ENCODE measurements around the gene HAS3. TPM values are rescaled to one million over a fixed set of nuclear protein-coding genes. Genes with fewer than 3 reads are reported as not detected.
"Not testable (repeated sequence)": the region's sequence is repeated elsewhere in the genome, so short reads cannot be mapped to it uniquely, and the experiment has no call there.

The HAS3 gene
- total RNA-seq, 3 donors from 2014 or later, result 0.96 to 10.5 (median 2.5) TPM

GRCh38 chr16:69116906-69117305 lies 11.5 kb downstream of the HAS3 start:
- TF ChIP-seq POLR2AphosphoS5 (IDR thresholded peaks at IDR 0.05) (no peak), POLR2A (IDR thresholded peaks at IDR 0.05) (no peak), CTCF (IDR thresholded peaks at IDR 0.05) (no peak)
- H3K27ac ChIP-seq, result no peak overlapping the region
- no peak overlapping the region for H3K4me3 ChIP-seq
- no peaks in the 10 kb centered on the region for H3K27me3 ChIP-seq
- H3K36me3 ChIP-seq, result no peaks in the 10 kb centered on the region
- no peaks in the 10 kb centered on the region for H3K9me3 ChIP-seq
- intact Hi-C loops (cut with DNase I; ENCODE audit: low total_unique reads), result no loop called here
- H3K4me1 ChIP-seq, result peaks cover 0 to 5% of the 10 kb centered on the region in 2 donors
- DNase-seq (ENCODE audit: low spot score in 2 of 2), result no peak

GRCh38 chr16:69118468-69118867 lies 13.0 kb downstream of the HAS3 start:
- no peak for DNase-seq (ENCODE audit: low spot score in 2 of 2)
- H3K36me3 ChIP-seq, result no peaks in the 10 kb centered on the region
- intact Hi-C loops (cut with DNase I; ENCODE audit: low total_unique reads), result no loop called here
- TF ChIP-seq POLR2A (IDR thresholded peaks at IDR 0.05) (no peak), CTCF (IDR thresholded peaks at IDR 0.05) (no peak)
- H3K4me3 ChIP-seq, result no peak overlapping the region
- H3K27me3 ChIP-seq, result no peaks in the 10 kb centered on the region
- H3K4me1 ChIP-seq, result no peaks in the 10 kb centered on the region
- H3K27ac ChIP-seq, result no peak overlapping the region
- H3K9me3 ChIP-seq, result no peaks in the 10 kb centered on the region

GRCh38 chr16:69118994-69119393 lies 13.5 kb downstream of the HAS3 start:
- no peak for DNase-seq (ENCODE audit: low spot score in 2 of 2)
- H3K4me3 ChIP-seq, result no peak overlapping the region
- no peaks in the 10 kb centered on the region for H3K4me1 ChIP-seq
- H3K27ac ChIP-seq, result no peak overlapping the region
- H3K9me3 ChIP-seq, result no peaks in the 10 kb centered on the region
- no peaks in the 10 kb centered on the region for H3K36me3 ChIP-seq
- intact Hi-C loops (cut with DNase I; ENCODE audit: low total_unique reads), result no loop called here
- no peaks in the 10 kb centered on the region for H3K27me3 ChIP-seq
- TF ChIP-seq CTCF (IDR thresholded peaks at IDR 0.05) (no peak), POLR2AphosphoS5 (IDR thresholded peaks at IDR 0.05) (no peak), POLR2A (IDR thresholded peaks at IDR 0.05) (no peak)

DNA sequence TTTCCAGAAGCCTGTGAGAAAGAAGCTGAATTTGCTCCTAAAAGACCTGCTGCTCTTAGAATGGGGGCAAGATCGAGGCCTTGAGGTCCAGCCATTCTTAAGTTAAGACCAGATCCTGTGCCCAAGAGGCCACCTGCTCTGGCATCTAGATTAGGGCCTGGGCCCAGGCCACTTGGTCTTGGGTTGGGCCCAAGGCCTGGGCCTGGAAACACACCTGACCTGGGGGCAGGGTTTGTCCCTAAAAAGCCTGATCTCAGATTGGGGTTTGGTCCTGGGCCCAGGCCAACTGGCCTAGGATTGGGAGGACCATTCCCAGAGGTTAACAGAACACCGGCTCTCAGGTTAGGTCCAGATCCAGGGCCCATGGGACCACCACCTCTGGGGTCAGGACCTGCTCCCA lies 14.1 kb downstream of the HAS3 start:
- TF ChIP-seq POLR2AphosphoS5 (IDR thresholded peaks at IDR 0.05), result no peak
- Histone ChIP-seq H3K9me3 (no peaks in the 10 kb centered on the region), H3K4me3 (no peak overlapping the region), H3K27ac (no peak overlapping the region), H3K36me3 (no peaks in the 10 kb centered on the region), H3K27me3 (no peaks in the 10 kb centered on the region), H3K4me1 (no peaks in the 10 kb centered on the region)
- no peak for DNase-seq (ENCODE audit: low spot score in 2 of 2)
- intact Hi-C loops (cut with DNase I; ENCODE audit: low total_unique reads), result no loop called here

DNA sequence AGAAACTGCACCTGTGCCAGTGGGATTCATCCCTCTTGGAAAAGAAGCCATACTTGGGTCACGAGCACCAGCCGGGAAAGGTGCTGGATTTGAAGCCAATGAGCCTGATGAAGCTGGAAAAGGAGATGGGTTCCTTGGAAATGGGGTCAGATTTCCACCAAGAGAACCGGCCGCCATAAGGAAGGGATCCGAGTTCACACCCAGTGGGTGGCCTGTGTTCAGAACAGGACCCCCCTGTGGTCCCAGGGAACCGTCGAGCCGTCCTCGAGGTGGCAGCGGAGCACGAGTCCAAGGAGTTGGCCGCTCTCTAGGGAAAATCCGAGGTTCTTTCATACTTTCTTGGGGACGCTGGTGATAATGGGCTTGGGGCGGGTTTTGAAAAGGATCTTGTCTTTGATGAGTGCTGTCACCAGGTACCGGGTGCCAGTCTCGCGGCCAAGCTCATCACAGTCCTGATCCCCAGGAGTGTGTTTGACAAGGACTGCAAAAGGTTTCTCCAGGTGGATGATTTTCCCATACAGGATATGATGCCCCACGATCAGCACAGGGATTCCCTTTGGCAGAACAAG lies 14.7 kb downstream of the HAS3 start:
- no peak for TF ChIP-seq CTCF (IDR thresholded peaks at IDR 0.05)
- TF ChIP-seq POLR2A (IDR thresholded peaks at IDR 0.05), result no peak
- TF ChIP-seq POLR2AphosphoS5 (IDR thresholded peaks at IDR 0.05), result no peak
- Histone ChIP-seq H3K27me3 (no peaks in the 10 kb centered on the region), H3K4me1 (no peaks in the 10 kb centered on the region), H3K9me3 (no peaks in the 10 kb centered on the region), H3K27ac (no peak overlapping the region), H3K36me3 (no peaks in the 10 kb centered on the region), H3K4me3 (no peak overlapping the region)
- DNase-seq (ENCODE audit: low spot score in 2 of 2), result no peak
- intact Hi-C loops (cut with DNase I; ENCODE audit: low total_unique reads), result no loop called here

GRCh38 chr16:69123910-69124309 lies 18.5 kb downstream of the HAS3 start:
- TF ChIP-seq POLR2AphosphoS5 (IDR thresholded peaks at IDR 0.05), result no peak
- TF ChIP-seq CTCF (IDR thresholded peaks at IDR 0.05), result peak; percentile 72 to 76 (median 73)

GRCh38 chr16:69124406-69124805 lies 19.0 kb downstream of the HAS3 start:
- H3K27me3 ChIP-seq; H3K4me1 ChIP-seq; H3K9me3 ChIP-seq; DNase-seq (ENCODE audit: low spot score in 2 of 2); H3K4me3 ChIP-seq; H3K27ac ChIP-seq; H3K36me3 ChIP-seq; intact Hi-C loops (cut with DNase I; ENCODE audit: low total_unique reads): not testable (repeated sequence)

More at GRCh38 chr16:69123910-69124309, 18.5 kb downstream of the HAS3 start:
- Histone ChIP-seq H3K4me3 (no peak overlapping the region), H3K27me3 (no peaks in the 10 kb centered on the region), H3K27ac (no peak overlapping the region), H3K36me3 (no peaks in the 10 kb centered on the region), H3K4me1 (no peaks in the 10 kb centered on the region), H3K9me3 (no peaks in the 10 kb centered on the region)
- intact Hi-C loops (cut with DNase I; ENCODE audit: low total_unique reads), result no loop called here
- DNase-seq (ENCODE audit: low spot score in 2 of 2), result no peak

GRCh38 chr16:69124961-69125360 lies 19.5 kb downstream of the HAS3 start:
- intact Hi-C loops (cut with DNase I; ENCODE audit: low total_unique reads); H3K27ac ChIP-seq; DNase-seq (ENCODE audit: low spot score in 2 of 2): not testable (repeated sequence)

More at GRCh38 chr16:69124961-69125360, 19.5 kb downstream of the HAS3 start:
- H3K4me1 ChIP-seq, H3K4me3 ChIP-seq, H3K27me3 ChIP-seq, H3K9me3 ChIP-seq, H3K36me3 ChIP-seq: not testable (repeated sequence)
